GM12878 (cell line): ENCODE measurements around the gene NUP214. TPM values are rescaled to one million over a fixed set of nuclear protein-coding genes. Genes with fewer than 3 reads are reported as not detected.

ENCODE experiments used
- ATAC-seq: fragments of 200-7000 bp; cut with Tn5 transposase; 3 replicates; pipeline ENCODE4 v1.9.1; 2020; ENCODE audit warnings: mild to moderate bottlenecking, moderate library complexity
- BruUV-seq: library from RNA; stranded (reverse); fragments of 400-500 nt; replicated peaks from 2 replicates; lab custom pipeline; 2021; lab: Mats Ljungman, UMichigan
- CTCF ChIA-PET: fragments of 300-600 bp; sonication (Branson Sonifier 250); formaldehyde crosslinking; extraction: SDS; loops from one replicate; lab custom pipeline; 2021; ENCODE audit warnings: inconsistent platforms; lab: Yijun Ruan, JAX
- POLR2A ChIA-PET: fragments of 350-600 bp; formaldehyde crosslinking; extraction: SDS; loops from one replicate; lab custom pipeline; 2021; ENCODE audit warnings: inconsistent platforms; lab: Charles Lee
- RAD21 ChIA-PET: fragments of 300-600 bp; sonication (Branson Sonifier 250); formaldehyde crosslinking; loops from one replicate; lab custom pipeline; 2023; ENCODE audit warnings: antibody characterized with exemption; ENCODE audit not compliant: unreplicated experiment; lab: Charles Lee
- SMC1A ChIA-PET: fragments of 300-600 bp; sonication (Branson Sonifier 250); formaldehyde crosslinking; loops from one replicate; lab custom pipeline; 2023; ENCODE audit not compliant: unreplicated experiment, uncharacterized antibody; lab: Charles Lee
- DNase-seq: peaks from one replicate; pipeline ENCODE4 v3.0.0-alpha.2; 2011; ENCODE audit warnings: low read depth, low spot score
- FAIRE-seq: peaks from 3 replicates; lab custom pipeline; 2011; peaks lifted over from hg19 to GRCh38; lab: Jason Lieb, UNC
- H2AFZ ChIP-seq: 2 replicates; pipeline ENCODE4 v1.6.0; 2011; ENCODE audit warnings: low read depth, low read length, control low read depth; ENCODE audit not compliant: control insufficient read depth
- H3K27ac ChIP-seq: 2 replicates; pipeline ENCODE4 v1.5.1; 2011; ENCODE audit warnings: control low read depth; ENCODE audit not compliant: control insufficient read depth, insufficient read depth
- H3K27me3 ChIP-seq, 2 experiments: replicated peaks in 1 of 2; 2 replicates each; pipeline versions ENCODE4 v1.6.0 to v1.6.1; 2011; ENCODE audit warnings: low read length in 1 of 2; ENCODE audit not compliant: control insufficient read depth in 2 of 2, insufficient read depth in 2 of 2
- H3K36me3 ChIP-seq, 2 experiments: 2 replicates each; pipeline ENCODE4 v1.5.1; 2011; ENCODE audit warnings: low read length in 1 of 2; ENCODE audit not compliant: control insufficient read depth in 2 of 2, insufficient read depth in 2 of 2
- H3K4me1 ChIP-seq: 2 replicates; pipeline ENCODE4 v1.6.1; 2011; ENCODE audit warnings: mild to moderate bottlenecking, low read length, moderate library complexity, mixed read lengths; ENCODE audit not compliant: control insufficient read depth, insufficient read depth
- H3K4me2 ChIP-seq: 2 replicates; pipeline ENCODE4 v1.6.0; 2011; ENCODE audit warnings: control low read depth; ENCODE audit not compliant: control insufficient read depth, insufficient read depth
- H3K4me3 ChIP-seq: fragments of 200-600 bp; sonication (generic); 2 replicates; pipeline ENCODE4 v1.5.1; 2016
- H3K79me2 ChIP-seq: 2 replicates; pipeline ENCODE4 v1.6.0; 2011; ENCODE audit warnings: low read length; ENCODE audit not compliant: control insufficient read depth, insufficient read depth
- H3K9ac ChIP-seq: 2 replicates; pipeline ENCODE4 v1.8.0; 2011; ENCODE audit warnings: low read length, control low read depth, mixed read lengths; ENCODE audit not compliant: control insufficient read depth, insufficient read depth
- H3K9me3 ChIP-seq: replicated peaks from 3 replicates; pipeline ENCODE4 v1.5.1; 2011; ENCODE audit warnings: mild to moderate bottlenecking, low read length; ENCODE audit not compliant: control insufficient read depth, insufficient read depth
- H4K20me1 ChIP-seq: 2 replicates; pipeline ENCODE4 v1.6.0; 2011; ENCODE audit not compliant: control insufficient read depth, insufficient read depth
- FOS ChIP-seq: IDR thresholded peaks from 3 replicates; pipeline ENCODE4 v1.6.1; 2011; ENCODE audit warnings: borderline replicate concordance; ENCODE audit not compliant: insufficient read length; ENCODE audit errors: extremely low read depth
- MYC ChIP-seq: IDR thresholded peaks from 2 replicates; pipeline ENCODE4 v1.6.1; 2011; ENCODE audit warnings: mild to moderate bottlenecking, low read length, moderate library complexity, inconsistent platforms; ENCODE audit not compliant: insufficient read depth, insufficient replicate concordance, insufficient read length, severe bottlenecking
- NR2C2 ChIP-seq: IDR thresholded peaks from 2 replicates; pipeline ENCODE4 v1.6.1; 2011; ENCODE audit warnings: borderline replicate concordance, low read depth; ENCODE audit not compliant: control insufficient read depth, insufficient read length
- USF1 ChIP-seq: IDR thresholded peaks from 2 replicates; pipeline ENCODE4 v1.6.1; 2011; ENCODE audit warnings: borderline replicate concordance, low read depth, mild to moderate bottlenecking, moderate library complexity, mixed read lengths, low read length; ENCODE audit not compliant: insufficient read depth; ENCODE audit errors: extremely low read length
- WGBS: methylation state at CpG from one replicate; pipeline ENCODE4 v1.1.6; 2016; ENCODE audit warnings: low lambda C conversion rate; ENCODE audit not compliant: insufficient replicate concordance, insufficient coverage; ENCODE audit errors: missing lambda C conversion rate; 5-methylcytosine and 5-hydroxymethylcytosine counted together
- in situ Hi-C: fragments of 300-500 bp; cut with MboI; formaldehyde crosslinking; loops from 9 replicates; pipeline ENCODE4 v1.14.3; 2018; ENCODE audit warnings: mixed read lengths
- intact Hi-C: fragments of 100-400 bp; cut with micrococcal nuclease; formaldehyde crosslinking; loops from one replicate; pipeline ENCODE4 v1.14.2; 2022; ENCODE audit not compliant: unreplicated experiment
- polyA plus RNA-seq, 11 experiments: library from polyadenylated mRNA; depleted of rRNA in 4 of 11; unstranded in 6 of 11; stranded (reverse) in 5 of 11; fragments of >200 nt; fragmentation: Nextera tagmentation in 4 of 11; fragmentation: Illumina TruSeq in 1 of 11; extraction: Ambion mirVana in 4 of 11; extraction: Trizol in 1 of 11; gene quantifications; 1 replicate in 1 of 11; 2 replicates in 10 of 11; pipeline versions ENCODE4 v1.2.1 to v1.2.3, GENCODE V29; 2011 to 2016; ENCODE audit warnings: inconsistent platforms in 2 of 11, missing spikeins in 2 of 11, low read depth in 1 of 11
- total RNA-seq, 4 experiments: library from RNA; depleted of rRNA in 3 of 4; stranded (reverse); fragments of >200 nt in 3 of 4; fragmentation: Illumina TruSeq in 1 of 4; extraction: Trizol in 1 of 4; gene quantifications; 2 replicates each; pipeline versions ENCODE4 v1.2.1 to v1.2.3, GENCODE V29; 2013 to 2021

The NUP214 gene
- total and polyA plus RNA-seq, 10 of the 15 experiments (the other 5 are each of a cell fraction or from before 2014, with no cell fraction given), result 11.7 to 53.8 (median 17.6) TPM

DNA sequence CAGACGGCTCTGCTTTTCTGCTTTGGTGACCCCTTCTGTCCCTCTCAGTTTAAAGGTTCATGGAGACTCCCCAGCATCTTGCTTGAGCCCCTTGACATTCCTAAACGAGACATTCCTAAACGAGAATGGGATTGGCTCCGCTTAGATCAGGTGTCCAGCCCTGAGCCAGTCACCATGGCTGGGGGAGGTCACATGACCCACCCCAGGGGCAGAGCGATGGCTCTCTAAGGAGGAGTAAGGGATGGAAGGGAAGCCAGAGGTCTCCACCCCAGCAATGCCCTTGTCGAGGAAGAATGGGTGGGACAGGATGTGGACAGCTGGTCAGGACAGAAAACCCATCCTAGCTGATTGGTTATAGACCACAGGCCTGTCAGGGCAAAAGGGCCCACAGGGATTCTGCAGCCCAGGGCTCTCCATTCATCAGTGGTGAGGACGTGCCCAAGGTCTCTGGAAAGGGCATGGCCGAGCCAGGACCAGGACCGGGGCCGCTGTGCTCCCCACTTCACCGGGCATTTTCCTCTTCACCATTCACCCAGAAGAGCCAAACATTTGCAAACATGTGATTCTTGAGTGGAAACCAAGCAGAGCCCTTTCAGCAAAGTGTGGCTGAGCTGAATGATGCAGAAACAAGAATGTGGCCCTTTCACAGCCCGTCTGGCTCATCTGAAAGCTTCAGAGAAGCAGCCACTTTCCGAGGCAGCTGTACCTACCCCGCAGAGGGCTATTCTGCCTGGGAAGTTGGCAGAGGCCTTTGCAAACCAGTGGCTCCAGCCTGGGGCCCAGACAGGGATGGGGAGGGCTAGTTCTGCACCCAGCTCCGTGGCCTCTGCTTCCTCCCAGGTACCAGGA, 48.8 kb upstream of the NUP214 start:
- FAIRE-seq, result no peak
- POLR2A ChIA-PET, result no interaction called here
- H2AFZ ChIP-seq, result no peak overlapping the region

More for the DNA sequence above, 48.8 kb upstream of the NUP214 start:
- ATAC-seq, result no peak
- ChIA-PET CTCF (interaction anchor here (0.7 to 1.1 kb wide), 2 partner anchors 19 to 382 kb away, joined by 3 read pairs; no protein-coding TSS in a partner anchor), RAD21 (no interaction called here), SMC1A (no interaction called here)
- H3K36me3 ChIP-seq, result no peaks in the 10 kb centered on the region
- TF ChIP-seq FOS, result no peak
- no peak for TF ChIP-seq NR2C2
- no peak for TF ChIP-seq MYC
- peak; percentile 29 for TF ChIP-seq USF1
- WGBS, result 39% methylated on average over 15 of the region's 15 CpGs
- no TSS peak for BruUV-seq
- no peak overlapping the region for H3K9ac ChIP-seq
- no peak overlapping the region for H3K27ac ChIP-seq
- H3K79me2 ChIP-seq, result no peaks in the 10 kb centered on the region
- no peak overlapping the region for H3K4me3 ChIP-seq
- no peaks in the 10 kb centered on the region for H3K27me3 ChIP-seq
- intact Hi-C loops (no loop called here), in situ Hi-C loops (no loop called here)
- DNase-seq, result no peak
- H3K4me1 ChIP-seq, result no peaks in the 10 kb centered on the region
- H3K9me3 ChIP-seq, result no peaks in the 10 kb centered on the region
- no peaks in the 10 kb centered on the region for H4K20me1 ChIP-seq
- H3K4me2 ChIP-seq, result no peak overlapping the region
